Gastrocnemius medialis (tissue), 4 donors: ENCODE results near the gene ATF7IP.

Experiments used
- CTCF ChIP-seq, 5 experiments: fragments of 450-650 bp in 3 of 5; fragments of 200-600 bp in 2 of 5; sonication (generic) in 2 of 5; IDR thresholded peaks in 4 of 5; conservative IDR thresholded peaks in 1 of 5; 1 replicate in 4 of 5; 2 replicates in 1 of 5; pipeline ENCODE4 v1.5.1; 2016 to 2019; ENCODE audit warnings: antibody characterized with exemption in 5 of 5, mild to moderate bottlenecking in 3 of 5, moderate library complexity in 3 of 5
- POLR2A ChIP-seq, 2 donors: fragments of 450-650 bp; IDR thresholded peaks; one replicate each; pipeline ENCODE4 v1.6.1; 2017; ENCODE audit warnings: antibody characterized with exemption in 2 of 2, mild to moderate bottlenecking in 2 of 2, moderate library complexity in 2 of 2

GRCh38 chr12:14403293-14403692 is 37.8 kb downstream of the ATF7IP start:
- no peak for TF ChIP-seq CTCF (IDR thresholded peaks at IDR 0.05 in 4 of 5, conservative IDR thresholded peaks at IDR 0.05 in 1 of 5)
- TF ChIP-seq POLR2A (IDR thresholded peaks at IDR 0.05) = no peak
